BJ (cell line): ENCODE results near the gene SLC48A1. TPM values are rescaled to one million over a fixed set of nuclear protein-coding genes. Genes with fewer than 3 reads are reported as not detected.
A peak's percentile ranks its signal among the peaks of the same experiment; 100 is the strongest.

ENCODE experiments used
- CTCF ChIA-PET: fragments of 350-600 bp; formaldehyde crosslinking; extraction: SDS; loops from one replicate; lab custom pipeline; 2021; ENCODE audit warnings: antibody characterized with exemption, inconsistent platforms; lab: Yijun Ruan, JAX
- POLR2A ChIA-PET: fragments of 300-600 bp; sonication (Branson Sonifier 250); formaldehyde crosslinking; extraction: SDS; loops from one replicate; lab custom pipeline; 2021; ENCODE audit warnings: antibody characterized with exemption; lab: Charles Lee
- DNase-seq: peaks from one replicate; pipeline ENCODE4 v3.0.0-alpha.2; 2011; ENCODE audit warnings: low read depth
- H3K27me3 ChIP-seq: 2 replicates; pipeline ENCODE4 v1.6.0; 2011; ENCODE audit warnings: low read length; ENCODE audit not compliant: control insufficient read depth, insufficient read depth
- H3K36me3 ChIP-seq: 2 replicates; pipeline ENCODE4 v1.5.1; 2011; ENCODE audit warnings: low read length; ENCODE audit not compliant: control insufficient read depth, insufficient read depth
- H3K4me3 ChIP-seq: 2 replicates; pipeline ENCODE4 v1.5.1; 2011; ENCODE audit warnings: low read depth, mild to moderate bottlenecking, control low read depth, low read length
- polyA plus RNA-seq: library from polyadenylated mRNA; depleted of rRNA; stranded (reverse); fragments of >200 nt; gene quantifications from 2 replicates; pipeline ENCODE4 v1.2.3, GENCODE V29; 2011
- TF ChIP-seq, protein P1 (sequence below): IDR thresholded peaks from 2 replicates; pipeline ENCODE4 v1.5.1; 2011; ENCODE audit warnings: low read depth, mild to moderate bottlenecking, control low read depth, inconsistent platforms, low read length, moderate library complexity; ENCODE audit not compliant: insufficient read depth

The SLC48A1 gene
- polyA plus RNA-seq, 1 experiment: 16.6 TPM

GRCh38 chr12:47767216-47767724 is 5.8 kb upstream of the SLC48A1 start:
- ChIA-PET CTCF (interaction anchor here (0.9 to 19.2 kb wide), 12 partner anchors 7 to 125 kb away, joined by 3 to 454 read pairs (median 17); partner anchors contain the start of genes ENDOU and RAPGEF3), POLR2A (no interaction called here)
- TF ChIP-seq, protein P1, sequence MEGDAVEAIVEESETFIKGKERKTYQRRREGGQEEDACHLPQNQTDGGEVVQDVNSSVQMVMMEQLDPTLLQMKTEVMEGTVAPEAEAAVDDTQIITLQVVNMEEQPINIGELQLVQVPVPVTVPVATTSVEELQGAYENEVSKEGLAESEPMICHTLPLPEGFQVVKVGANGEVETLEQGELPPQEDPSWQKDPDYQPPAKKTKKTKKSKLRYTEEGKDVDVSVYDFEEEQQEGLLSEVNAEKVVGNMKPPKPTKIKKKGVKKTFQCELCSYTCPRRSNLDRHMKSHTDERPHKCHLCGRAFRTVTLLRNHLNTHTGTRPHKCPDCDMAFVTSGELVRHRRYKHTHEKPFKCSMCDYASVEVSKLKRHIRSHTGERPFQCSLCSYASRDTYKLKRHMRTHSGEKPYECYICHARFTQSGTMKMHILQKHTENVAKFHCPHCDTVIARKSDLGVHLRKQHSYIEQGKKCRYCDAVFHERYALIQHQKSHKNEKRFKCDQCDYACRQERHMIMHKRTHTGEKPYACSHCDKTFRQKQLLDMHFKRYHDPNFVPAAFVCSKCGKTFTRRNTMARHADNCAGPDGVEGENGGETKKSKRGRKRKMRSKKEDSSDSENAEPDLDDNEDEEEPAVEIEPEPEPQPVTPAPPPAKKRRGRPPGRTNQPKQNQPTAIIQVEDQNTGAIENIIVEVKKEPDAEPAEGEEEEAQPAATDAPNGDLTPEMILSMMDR: peak; percentile 59
- DNase-seq: no peak
- Histone ChIP-seq H3K36me3 (no peaks in the 10 kb centered on the region), H3K4me3 (no peak overlapping the region), H3K27me3 (no peaks in the 10 kb centered on the region; the same call in 1 of the 2 replicates)

- CTCF ChIA-PET: interaction anchor here (1.2 to 19.2 kb wide), 9 partner anchors 8 to 70 kb away, joined by 3 to 454 read pairs (median 33); partner anchors contain the start of genes ENDOU and RAPGEF3
- no peak for DNase-seq
Measured at GRCh38 chr12:47768323-47768811, 4.7 kb upstream of the SLC48A1 start.

GRCh38 chr12:47769234-47770085 is 3.6 kb upstream of the SLC48A1 start:
- no peak for DNase-seq
- TF ChIP-seq, protein P1: no peak
- POLR2A ChIA-PET: interaction anchor here (0.6 to 0.7 kb wide), 2 partner anchors 947 to 1602 kb away, joined by 3 to 6 read pairs; partner anchors contain the start of gene CCNT1
- Histone ChIP-seq H3K27me3 (no peaks in the 10 kb centered on the region; the same call in 1 of the 2 replicates), H3K36me3 (no peaks in the 10 kb centered on the region), H3K4me3 (no peak overlapping the region)
- CTCF ChIA-PET: interaction anchor here (0.7 to 19.2 kb wide), 9 partner anchors 9 to 68 kb away, joined by 3 to 454 read pairs (median 16); partner anchors contain the start of genes ENDOU and RAPGEF3

More at GRCh38 chr12:47768323-47768811, 4.7 kb upstream of the SLC48A1 start:
- H3K27me3 ChIP-seq: no peaks in the 10 kb centered on the region; the same call in 1 of the 2 replicates
- no peaks in the 10 kb centered on the region for H3K36me3 ChIP-seq
- POLR2A ChIA-PET: no interaction called here
- TF ChIP-seq, protein P1: no peak
- no peak overlapping the region for H3K4me3 ChIP-seq

DNA sequence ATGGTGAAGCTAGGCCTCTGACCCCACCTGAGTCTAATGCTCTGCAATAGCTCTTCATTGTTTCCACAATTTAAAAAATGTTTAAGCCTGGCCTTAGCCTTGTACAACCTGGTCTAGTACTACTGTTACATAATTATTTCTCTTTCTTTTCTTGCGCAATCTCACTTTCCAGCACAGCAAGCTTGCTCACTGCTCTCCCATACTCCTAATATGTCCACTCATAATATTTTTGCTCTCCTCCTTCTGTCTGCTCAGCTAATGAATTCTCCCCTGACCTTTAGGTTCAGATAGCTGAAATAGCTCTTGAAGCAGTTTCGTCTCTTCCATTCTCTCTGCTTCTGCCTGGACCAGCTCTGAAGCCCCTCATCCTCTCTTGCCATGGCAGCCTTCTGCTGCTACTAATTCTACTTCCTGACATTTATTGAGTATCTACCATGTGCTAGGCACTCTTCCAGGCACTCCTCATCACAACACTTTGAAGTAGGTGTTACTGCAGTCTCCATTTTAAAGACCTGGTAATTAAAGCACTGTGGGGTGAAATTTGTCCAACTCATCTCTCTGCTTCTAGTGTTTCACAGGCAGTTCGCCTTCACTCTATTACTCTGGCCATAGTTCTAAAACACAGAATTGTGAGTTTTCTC is 2.8 kb upstream of the SLC48A1 start:
- Histone ChIP-seq H3K4me3 (no peak overlapping the region), H3K36me3 (no peaks in the 10 kb centered on the region), H3K27me3 (no peaks in the 10 kb centered on the region; the same call in 1 of the 2 replicates)
- no peak for DNase-seq
- POLR2A ChIA-PET: interaction anchor here (0.7 kb wide), 1 partner anchor 946 kb away, joined by 6 read pairs; the partner anchor contains the start of gene CCNT1
- CTCF ChIA-PET: interaction anchor here (0.9 to 19.2 kb wide), 8 partner anchors 8 to 67 kb away, joined by 3 to 454 read pairs (median 24); partner anchors contain the start of genes ENDOU and RAPGEF3
- TF ChIP-seq, protein P1: no peak
